Gastrocnemius medialis (tissue), 4 donors: ENCODE results near the gene MUC5B.

Experiments
- POLR2A ChIP-seq, 2 donors: fragments of 450-650 bp; IDR thresholded peaks; one replicate each; pipeline ENCODE4 v1.6.1; 2017; ENCODE audit warnings: antibody characterized with exemption in 2 of 2, mild to moderate bottlenecking in 2 of 2, moderate library complexity in 2 of 2
- TF ChIP-seq, protein P1 (sequence below), 5 experiments: fragments of 450-650 bp in 3 of 5; fragments of 200-600 bp in 2 of 5; sonication (generic) in 2 of 5; IDR thresholded peaks in 4 of 5; conservative IDR thresholded peaks in 1 of 5; 1 replicate in 4 of 5; 2 replicates in 1 of 5; pipeline ENCODE4 v1.5.1; 2016 to 2019; ENCODE audit warnings: antibody characterized with exemption in 5 of 5, mild to moderate bottlenecking in 3 of 5, moderate library complexity in 3 of 5

DNA sequence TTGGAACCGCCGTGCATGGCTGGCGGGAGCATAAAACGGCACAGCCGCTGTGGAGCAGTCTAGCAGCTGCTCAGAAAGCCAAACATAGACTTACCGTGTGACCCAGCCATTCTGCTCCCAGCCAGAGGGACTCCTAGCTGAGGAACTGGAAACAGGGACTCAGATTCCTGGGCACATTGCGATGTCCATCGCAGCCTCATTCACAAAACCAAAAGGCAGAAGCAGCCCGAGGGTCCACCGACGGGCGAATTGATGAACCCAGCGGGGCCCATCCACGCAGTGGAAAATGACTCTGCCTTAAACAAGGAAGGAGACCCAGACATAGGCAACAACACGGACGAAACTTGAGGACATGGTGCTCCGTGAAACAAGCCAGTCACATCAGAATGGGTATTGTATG lies 5.7 kb upstream of the MUC5B start:
- TF ChIP-seq, protein P1, sequence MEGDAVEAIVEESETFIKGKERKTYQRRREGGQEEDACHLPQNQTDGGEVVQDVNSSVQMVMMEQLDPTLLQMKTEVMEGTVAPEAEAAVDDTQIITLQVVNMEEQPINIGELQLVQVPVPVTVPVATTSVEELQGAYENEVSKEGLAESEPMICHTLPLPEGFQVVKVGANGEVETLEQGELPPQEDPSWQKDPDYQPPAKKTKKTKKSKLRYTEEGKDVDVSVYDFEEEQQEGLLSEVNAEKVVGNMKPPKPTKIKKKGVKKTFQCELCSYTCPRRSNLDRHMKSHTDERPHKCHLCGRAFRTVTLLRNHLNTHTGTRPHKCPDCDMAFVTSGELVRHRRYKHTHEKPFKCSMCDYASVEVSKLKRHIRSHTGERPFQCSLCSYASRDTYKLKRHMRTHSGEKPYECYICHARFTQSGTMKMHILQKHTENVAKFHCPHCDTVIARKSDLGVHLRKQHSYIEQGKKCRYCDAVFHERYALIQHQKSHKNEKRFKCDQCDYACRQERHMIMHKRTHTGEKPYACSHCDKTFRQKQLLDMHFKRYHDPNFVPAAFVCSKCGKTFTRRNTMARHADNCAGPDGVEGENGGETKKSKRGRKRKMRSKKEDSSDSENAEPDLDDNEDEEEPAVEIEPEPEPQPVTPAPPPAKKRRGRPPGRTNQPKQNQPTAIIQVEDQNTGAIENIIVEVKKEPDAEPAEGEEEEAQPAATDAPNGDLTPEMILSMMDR (IDR thresholded peaks at IDR 0.05 in 4 of 5, conservative IDR thresholded peaks at IDR 0.05 in 1 of 5) = no peak
- TF ChIP-seq POLR2A (IDR thresholded peaks at IDR 0.05) = no peak
